ENCODE measurements around the gene UPF1.

UPF1 gene

DNA sequence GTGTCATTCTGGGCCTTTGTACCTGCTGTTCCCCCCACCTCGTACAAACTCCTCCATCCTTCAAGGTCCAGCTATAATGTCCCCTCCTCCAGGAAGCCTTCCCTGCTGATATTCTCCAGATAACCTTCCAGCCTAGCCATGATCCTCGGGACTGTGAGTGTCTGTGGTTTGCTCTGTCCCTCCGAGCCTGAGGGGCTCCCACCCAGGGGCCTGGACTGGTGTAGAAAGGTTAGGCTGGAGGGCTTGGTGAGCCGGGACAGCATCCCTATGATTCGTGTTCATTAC is 37.8 kb upstream of the UPF1 start:
- no peaks in the 10 kb centered on the region for H3K27me3 ChIP-seq (ENCODE audit: low read length)
- no peak overlapping the region for H3K9ac ChIP-seq (ENCODE audit: low read length)
- no peaks in the 10 kb centered on the region for H3K9me2 ChIP-seq (replicated peaks; ENCODE audit: insufficient read depth, low read length)
- no peaks in the 10 kb centered on the region for H3K79me2 ChIP-seq (ENCODE audit: insufficient read depth, low read length)
- no peaks in the 10 kb centered on the region for H3K9me3 ChIP-seq (ENCODE audit: insufficient read depth, low read length)
- H3K4me3 ChIP-seq (ENCODE audit: insufficient read depth, low read length, poor library complexity, severe bottlenecking) = no peak overlapping the region
- no peak overlapping the region for H2AFZ ChIP-seq (ENCODE audit: low read depth, low read length, severe bottlenecking)
- H3F3A ChIP-seq (ENCODE audit: insufficient read depth) = no peaks in the 10 kb centered on the region
- no peaks in the 10 kb centered on the region for H4K20me1 ChIP-seq (ENCODE audit: low read depth, low read length)
- H3K4me2 ChIP-seq (ENCODE audit: low read depth, low read length, poor library complexity, severe bottlenecking) = no peak overlapping the region
- no peak overlapping the region for H3K27ac ChIP-seq (ENCODE audit: low read depth, low read length)
- TF ChIP-seq, protein P1, sequence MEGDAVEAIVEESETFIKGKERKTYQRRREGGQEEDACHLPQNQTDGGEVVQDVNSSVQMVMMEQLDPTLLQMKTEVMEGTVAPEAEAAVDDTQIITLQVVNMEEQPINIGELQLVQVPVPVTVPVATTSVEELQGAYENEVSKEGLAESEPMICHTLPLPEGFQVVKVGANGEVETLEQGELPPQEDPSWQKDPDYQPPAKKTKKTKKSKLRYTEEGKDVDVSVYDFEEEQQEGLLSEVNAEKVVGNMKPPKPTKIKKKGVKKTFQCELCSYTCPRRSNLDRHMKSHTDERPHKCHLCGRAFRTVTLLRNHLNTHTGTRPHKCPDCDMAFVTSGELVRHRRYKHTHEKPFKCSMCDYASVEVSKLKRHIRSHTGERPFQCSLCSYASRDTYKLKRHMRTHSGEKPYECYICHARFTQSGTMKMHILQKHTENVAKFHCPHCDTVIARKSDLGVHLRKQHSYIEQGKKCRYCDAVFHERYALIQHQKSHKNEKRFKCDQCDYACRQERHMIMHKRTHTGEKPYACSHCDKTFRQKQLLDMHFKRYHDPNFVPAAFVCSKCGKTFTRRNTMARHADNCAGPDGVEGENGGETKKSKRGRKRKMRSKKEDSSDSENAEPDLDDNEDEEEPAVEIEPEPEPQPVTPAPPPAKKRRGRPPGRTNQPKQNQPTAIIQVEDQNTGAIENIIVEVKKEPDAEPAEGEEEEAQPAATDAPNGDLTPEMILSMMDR (IDR thresholded peaks at IDR 0.05; ENCODE audit: insufficient read depth, low read length, poor library complexity, severe bottlenecking) = no peak
- TF ChIP-seq EZH2phosphoT487 (conservative IDR thresholded peaks at IDR 0.05; ENCODE audit: low read length) = no peak
- H3K36me3 ChIP-seq (ENCODE audit: low read length) = no peaks in the 10 kb centered on the region

DNA sequence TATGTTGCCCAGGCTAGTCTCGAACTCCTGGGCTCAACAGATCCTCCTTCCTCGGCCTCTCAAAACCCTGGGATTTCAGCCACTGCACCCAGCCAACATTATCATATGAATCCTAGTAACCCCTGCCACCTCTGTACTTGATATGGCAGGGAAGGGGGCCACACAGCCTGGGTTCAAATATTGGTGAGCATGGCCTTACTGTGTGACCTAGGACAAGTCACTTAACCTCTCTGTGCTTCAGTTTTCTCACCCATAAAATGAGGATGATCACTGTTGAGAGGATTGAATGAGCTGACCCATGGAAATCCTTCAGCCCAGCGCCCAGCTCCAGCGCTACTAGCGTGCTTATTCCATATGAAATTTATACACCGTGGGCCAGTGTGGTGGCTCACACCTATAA is 37.1 kb upstream of the UPF1 start:
- Histone ChIP-seq H4K20me1 (ENCODE audit: low read depth, low read length) (no peaks in the 10 kb centered on the region), H3K9me2 (replicated peaks; ENCODE audit: insufficient read depth, low read length) (no peaks in the 10 kb centered on the region), H2AFZ (ENCODE audit: low read depth, low read length, severe bottlenecking) (no peak overlapping the region), H3K27ac (ENCODE audit: low read depth, low read length) (no peak overlapping the region), H3F3A (ENCODE audit: insufficient read depth) (no peaks in the 10 kb centered on the region), H3K4me2 (ENCODE audit: low read depth, low read length, poor library complexity, severe bottlenecking) (no peak overlapping the region), H3K4me3 (ENCODE audit: insufficient read depth, low read length, poor library complexity, severe bottlenecking) (no peak overlapping the region), H3K27me3 (ENCODE audit: low read length) (no peaks in the 10 kb centered on the region), H3K79me2 (ENCODE audit: insufficient read depth, low read length) (no peaks in the 10 kb centered on the region), H3K36me3 (ENCODE audit: low read length) (no peaks in the 10 kb centered on the region), H3K9me3 (ENCODE audit: insufficient read depth, low read length) (no peaks in the 10 kb centered on the region), H3K9ac (ENCODE audit: low read length) (no peak overlapping the region)
- TF ChIP-seq, protein P1 (IDR thresholded peaks at IDR 0.05; ENCODE audit: insufficient read depth, low read length, poor library complexity, severe bottlenecking) = no peak
- no peak for TF ChIP-seq EZH2phosphoT487 (conservative IDR thresholded peaks at IDR 0.05; ENCODE audit: low read length)

DNA sequence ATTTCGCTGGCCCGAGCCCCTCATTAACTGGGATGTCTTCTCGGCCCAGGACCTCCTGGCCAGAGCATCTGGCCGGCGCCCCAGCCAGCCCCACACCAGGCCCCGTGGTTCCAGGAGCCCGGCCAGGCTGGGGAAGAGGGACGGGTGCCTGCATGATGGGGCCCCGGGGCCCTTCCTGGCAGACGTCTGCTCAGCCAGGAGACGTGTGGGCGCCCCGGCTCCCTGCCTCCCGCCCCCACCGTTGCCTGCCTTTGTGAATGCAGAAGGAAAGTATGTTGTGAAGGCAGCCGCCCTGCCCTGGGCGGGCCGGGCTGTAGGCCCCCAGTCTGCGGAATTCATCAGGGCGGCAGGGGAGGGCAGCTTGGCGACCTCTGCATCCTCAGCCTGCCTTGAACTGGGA is 36.2 kb upstream of the UPF1 start:
- no peak overlapping the region for H2AFZ ChIP-seq (ENCODE audit: low read depth, low read length, severe bottlenecking)
- no peaks in the 10 kb centered on the region for H3K27me3 ChIP-seq (ENCODE audit: low read length)
- no peaks in the 10 kb centered on the region for H3K9me2 ChIP-seq (replicated peaks; ENCODE audit: insufficient read depth, low read length)
- H3F3A ChIP-seq (ENCODE audit: insufficient read depth) = no peaks in the 10 kb centered on the region
- H3K9ac ChIP-seq (ENCODE audit: low read length) = no peak overlapping the region
- no peak overlapping the region for H3K27ac ChIP-seq (ENCODE audit: low read depth, low read length)
- no peaks in the 10 kb centered on the region for H3K9me3 ChIP-seq (ENCODE audit: insufficient read depth, low read length)
- H3K4me2 ChIP-seq (ENCODE audit: low read depth, low read length, poor library complexity, severe bottlenecking) = no peak overlapping the region
- TF ChIP-seq, protein P1 (IDR thresholded peaks at IDR 0.05; ENCODE audit: insufficient read depth, low read length, poor library complexity, severe bottlenecking) = no peak
- no peak for TF ChIP-seq EZH2phosphoT487 (conservative IDR thresholded peaks at IDR 0.05; ENCODE audit: low read length)
- H4K20me1 ChIP-seq (ENCODE audit: low read depth, low read length) = no peaks in the 10 kb centered on the region
- H3K79me2 ChIP-seq (ENCODE audit: insufficient read depth, low read length) = no peaks in the 10 kb centered on the region
- H3K4me3 ChIP-seq (ENCODE audit: insufficient read depth, low read length, poor library complexity, severe bottlenecking) = no peak overlapping the region
- no peaks in the 10 kb centered on the region for H3K36me3 ChIP-seq (ENCODE audit: low read length)

DNA sequence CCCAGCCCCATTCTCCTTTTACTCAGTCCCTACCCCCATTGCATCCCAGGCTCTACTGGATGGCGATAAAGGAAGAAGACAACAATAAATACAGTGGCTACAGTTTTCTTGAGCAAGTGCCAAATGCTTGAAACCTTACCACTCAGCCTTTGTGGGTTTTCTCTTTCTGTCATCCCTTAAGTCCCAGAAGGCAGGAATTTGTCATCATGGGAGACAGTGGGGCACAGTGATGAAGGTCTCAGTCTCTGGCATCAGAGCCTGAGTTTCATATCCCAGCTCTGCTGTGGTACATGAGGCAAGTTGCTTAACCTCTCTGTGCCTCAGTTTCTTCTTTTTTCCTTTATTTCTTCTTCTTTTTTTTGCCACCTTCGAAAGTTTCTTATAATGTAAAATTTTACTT is 35.5 kb upstream of the UPF1 start:
- Histone ChIP-seq H3K4me2 (ENCODE audit: low read depth, low read length, poor library complexity, severe bottlenecking) (no peak overlapping the region), H3K27me3 (ENCODE audit: low read length) (no peaks in the 10 kb centered on the region), H3K36me3 (ENCODE audit: low read length) (no peaks in the 10 kb centered on the region), H3K9me3 (ENCODE audit: insufficient read depth, low read length) (no peaks in the 10 kb centered on the region), H3K79me2 (ENCODE audit: insufficient read depth, low read length) (no peaks in the 10 kb centered on the region), H3F3A (ENCODE audit: insufficient read depth) (no peaks in the 10 kb centered on the region), H3K27ac (ENCODE audit: low read depth, low read length) (no peak overlapping the region), H2AFZ (ENCODE audit: low read depth, low read length, severe bottlenecking) (no peak overlapping the region), H3K9me2 (replicated peaks; ENCODE audit: insufficient read depth, low read length) (no peaks in the 10 kb centered on the region), H3K9ac (ENCODE audit: low read length) (no peak overlapping the region), H3K4me3 (ENCODE audit: insufficient read depth, low read length, poor library complexity, severe bottlenecking) (no peak overlapping the region), H4K20me1 (ENCODE audit: low read depth, low read length) (no peaks in the 10 kb centered on the region)
- TF ChIP-seq EZH2phosphoT487 (conservative IDR thresholded peaks at IDR 0.05; ENCODE audit: low read length) = no peak
- TF ChIP-seq, protein P1 (IDR thresholded peaks at IDR 0.05; ENCODE audit: insufficient read depth, low read length, poor library complexity, severe bottlenecking) = no peak
